Ishikawa (cell line): ENCODE results near the gene NUDT19.

ENCODE experiments used
- CEBPB ChIP-seq: IDR thresholded peaks from 2 replicates; pipeline ENCODE4 v1.6.1; 2012
- CREB1 ChIP-seq: IDR thresholded peaks from 2 replicates; pipeline ENCODE4 v1.6.1; 2012; ENCODE audit warnings: low read depth
- EGR1 ChIP-seq: IDR thresholded peaks from 2 replicates; pipeline ENCODE4 v1.6.1; 2012
- EP300 ChIP-seq: IDR thresholded peaks from 2 replicates; pipeline ENCODE4 v1.6.1; 2012; ENCODE audit warnings: borderline replicate concordance
- FOXM1 ChIP-seq: IDR thresholded peaks from 2 replicates; pipeline ENCODE4 v1.6.1; 2012; ENCODE audit warnings: low read depth, borderline replicate concordance
- NFIC ChIP-seq: IDR thresholded peaks from 2 replicates; pipeline ENCODE4 v1.6.1; 2012
- RAD21 ChIP-seq: IDR thresholded peaks from 2 replicates; pipeline ENCODE4 v1.6.1; 2012; ENCODE audit warnings: low read depth
- TAF1 ChIP-seq: IDR thresholded peaks from 2 replicates; pipeline ENCODE4 v1.6.1; 2012; ENCODE audit warnings: low read depth, mild to moderate bottlenecking
- TCF12 ChIP-seq: IDR thresholded peaks from 2 replicates; pipeline ENCODE4 v1.6.1; 2012; ENCODE audit warnings: low read depth
- YY1 ChIP-seq: IDR thresholded peaks from 2 replicates; pipeline ENCODE4 v1.6.1; 2012; ENCODE audit warnings: low read depth
- ZBTB7A ChIP-seq: IDR thresholded peaks from 2 replicates; pipeline ENCODE4 v1.6.1; 2012; ENCODE audit warnings: low read depth
- TF ChIP-seq, protein P1 (sequence below): IDR thresholded peaks from 2 replicates; pipeline ENCODE4 v1.6.1; 2012; ENCODE audit warnings: low read depth, mild to moderate bottlenecking
- TF ChIP-seq, protein P2 (sequence below): IDR thresholded peaks from 2 replicates; pipeline ENCODE4 v1.6.1; 2012
- TF ChIP-seq, protein P3 (sequence below): IDR thresholded peaks from 2 replicates; pipeline ENCODE4 v1.6.1; 2012

NUDT19 gene

DNA sequence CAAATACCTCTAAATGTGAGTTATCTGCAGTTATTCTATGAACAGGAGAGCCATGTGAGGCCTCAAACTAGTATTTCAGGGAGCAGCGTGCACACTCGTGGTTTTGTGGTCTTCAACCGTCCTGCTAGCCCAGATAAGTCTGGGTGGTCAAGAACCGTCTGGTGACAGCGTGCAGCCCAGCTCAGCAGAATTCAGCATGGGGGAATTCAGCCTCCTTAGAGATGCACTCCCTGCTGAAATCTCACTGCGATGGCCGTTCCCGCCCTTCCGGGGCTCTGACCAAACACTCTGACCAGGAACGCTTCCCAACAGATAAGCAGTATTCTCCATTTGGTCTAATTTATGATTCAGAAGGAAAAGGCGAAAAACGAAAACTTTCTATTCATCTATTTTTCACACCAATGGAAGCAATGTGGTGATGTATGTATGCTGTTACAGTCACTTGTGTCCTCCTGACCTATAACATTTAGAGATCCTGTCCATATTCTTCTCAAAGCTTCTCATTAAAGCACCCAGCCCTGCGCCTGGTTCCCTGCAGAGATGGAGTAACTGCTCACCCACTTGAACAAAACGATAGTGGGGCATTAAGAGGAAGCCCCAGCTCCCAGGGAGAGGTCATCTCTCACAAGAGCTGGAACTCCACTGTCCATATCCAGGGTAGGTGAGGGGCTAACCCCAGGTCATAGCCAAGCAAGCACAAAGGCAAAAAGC lies 19.6 kb upstream of the NUDT19 start:
- TF ChIP-seq EGR1 (no peak), CEBPB (no peak)

DNA sequence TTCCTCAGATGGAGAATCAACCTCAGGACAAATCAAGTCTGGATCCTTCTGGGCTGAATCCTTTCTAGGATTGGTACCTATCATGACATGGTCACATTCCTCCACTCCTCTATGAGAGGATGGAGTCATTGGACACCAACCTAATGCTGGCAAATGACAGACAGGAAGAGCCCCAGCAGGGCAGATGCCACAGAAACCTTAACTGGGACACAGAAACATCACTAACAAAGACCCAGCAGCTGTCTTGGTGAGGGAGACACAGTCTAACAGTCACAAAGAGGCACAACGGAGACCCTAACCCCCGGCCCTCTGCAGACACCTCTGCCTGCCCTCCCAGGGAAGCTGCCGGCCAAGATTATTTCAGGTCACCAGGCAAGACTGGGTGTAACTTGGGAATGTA lies 18.8 kb upstream of the NUDT19 start:
- TF ChIP-seq YY1, result no peak
- no peak for TF ChIP-seq RAD21
- TF ChIP-seq, protein P1, sequence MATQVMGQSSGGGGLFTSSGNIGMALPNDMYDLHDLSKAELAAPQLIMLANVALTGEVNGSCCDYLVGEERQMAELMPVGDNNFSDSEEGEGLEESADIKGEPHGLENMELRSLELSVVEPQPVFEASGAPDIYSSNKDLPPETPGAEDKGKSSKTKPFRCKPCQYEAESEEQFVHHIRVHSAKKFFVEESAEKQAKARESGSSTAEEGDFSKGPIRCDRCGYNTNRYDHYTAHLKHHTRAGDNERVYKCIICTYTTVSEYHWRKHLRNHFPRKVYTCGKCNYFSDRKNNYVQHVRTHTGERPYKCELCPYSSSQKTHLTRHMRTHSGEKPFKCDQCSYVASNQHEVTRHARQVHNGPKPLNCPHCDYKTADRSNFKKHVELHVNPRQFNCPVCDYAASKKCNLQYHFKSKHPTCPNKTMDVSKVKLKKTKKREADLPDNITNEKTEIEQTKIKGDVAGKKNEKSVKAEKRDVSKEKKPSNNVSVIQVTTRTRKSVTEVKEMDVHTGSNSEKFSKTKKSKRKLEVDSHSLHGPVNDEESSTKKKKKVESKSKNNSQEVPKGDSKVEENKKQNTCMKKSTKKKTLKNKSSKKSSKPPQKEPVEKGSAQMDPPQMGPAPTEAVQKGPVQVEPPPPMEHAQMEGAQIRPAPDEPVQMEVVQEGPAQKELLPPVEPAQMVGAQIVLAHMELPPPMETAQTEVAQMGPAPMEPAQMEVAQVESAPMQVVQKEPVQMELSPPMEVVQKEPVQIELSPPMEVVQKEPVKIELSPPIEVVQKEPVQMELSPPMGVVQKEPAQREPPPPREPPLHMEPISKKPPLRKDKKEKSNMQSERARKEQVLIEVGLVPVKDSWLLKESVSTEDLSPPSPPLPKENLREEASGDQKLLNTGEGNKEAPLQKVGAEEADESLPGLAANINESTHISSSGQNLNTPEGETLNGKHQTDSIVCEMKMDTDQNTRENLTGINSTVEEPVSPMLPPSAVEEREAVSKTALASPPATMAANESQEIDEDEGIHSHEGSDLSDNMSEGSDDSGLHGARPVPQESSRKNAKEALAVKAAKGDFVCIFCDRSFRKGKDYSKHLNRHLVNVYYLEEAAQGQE, result no peak
- TF ChIP-seq, protein P2, sequence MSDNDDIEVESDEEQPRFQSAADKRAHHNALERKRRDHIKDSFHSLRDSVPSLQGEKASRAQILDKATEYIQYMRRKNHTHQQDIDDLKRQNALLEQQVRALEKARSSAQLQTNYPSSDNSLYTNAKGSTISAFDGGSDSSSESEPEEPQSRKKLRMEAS, result no peak
- TF ChIP-seq NFIC, result no peak
- no peak for TF ChIP-seq EGR1
- TF ChIP-seq TAF1, result no peak
- TF ChIP-seq, protein P3, sequence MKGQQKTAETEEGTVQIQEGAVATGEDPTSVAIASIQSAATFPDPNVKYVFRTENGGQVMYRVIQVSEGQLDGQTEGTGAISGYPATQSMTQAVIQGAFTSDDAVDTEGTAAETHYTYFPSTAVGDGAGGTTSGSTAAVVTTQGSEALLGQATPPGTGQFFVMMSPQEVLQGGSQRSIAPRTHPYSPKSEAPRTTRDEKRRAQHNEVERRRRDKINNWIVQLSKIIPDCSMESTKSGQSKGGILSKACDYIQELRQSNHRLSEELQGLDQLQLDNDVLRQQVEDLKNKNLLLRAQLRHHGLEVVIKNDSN, result no peak
- no peak for TF ChIP-seq CEBPB
- no peak for TF ChIP-seq ZBTB7A
- no peak for TF ChIP-seq TCF12

DNA sequence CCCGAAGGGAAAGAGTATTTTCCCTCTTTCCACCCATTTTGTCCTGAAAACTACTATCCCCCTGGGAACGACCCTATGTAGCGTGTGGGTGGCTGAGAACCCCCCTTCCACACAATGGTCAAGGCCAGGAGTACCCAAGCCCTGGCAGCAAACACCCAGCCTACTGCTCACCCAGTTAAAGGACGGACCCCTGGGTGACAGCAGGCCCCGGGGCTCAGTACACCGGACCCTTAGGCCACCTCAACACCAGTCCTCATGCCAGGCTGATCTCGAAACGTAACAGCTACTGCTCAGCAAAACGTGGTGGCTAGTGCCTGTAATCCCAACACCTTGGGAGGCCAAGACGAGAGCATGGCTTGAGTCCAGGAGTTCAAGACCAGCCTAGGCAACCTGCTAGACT lies 18.0 kb upstream of the NUDT19 start:
- TF ChIP-seq NFIC (no peak), FOXM1 (no peak), ZBTB7A (no peak), CREB1 (no peak), CEBPB (no peak), TAF1 (no peak), YY1 (no peak), TCF12 (no peak), EP300 (no peak)
- TF ChIP-seq, protein P1, result no peak
- TF ChIP-seq, protein P3, result no peak

DNA sequence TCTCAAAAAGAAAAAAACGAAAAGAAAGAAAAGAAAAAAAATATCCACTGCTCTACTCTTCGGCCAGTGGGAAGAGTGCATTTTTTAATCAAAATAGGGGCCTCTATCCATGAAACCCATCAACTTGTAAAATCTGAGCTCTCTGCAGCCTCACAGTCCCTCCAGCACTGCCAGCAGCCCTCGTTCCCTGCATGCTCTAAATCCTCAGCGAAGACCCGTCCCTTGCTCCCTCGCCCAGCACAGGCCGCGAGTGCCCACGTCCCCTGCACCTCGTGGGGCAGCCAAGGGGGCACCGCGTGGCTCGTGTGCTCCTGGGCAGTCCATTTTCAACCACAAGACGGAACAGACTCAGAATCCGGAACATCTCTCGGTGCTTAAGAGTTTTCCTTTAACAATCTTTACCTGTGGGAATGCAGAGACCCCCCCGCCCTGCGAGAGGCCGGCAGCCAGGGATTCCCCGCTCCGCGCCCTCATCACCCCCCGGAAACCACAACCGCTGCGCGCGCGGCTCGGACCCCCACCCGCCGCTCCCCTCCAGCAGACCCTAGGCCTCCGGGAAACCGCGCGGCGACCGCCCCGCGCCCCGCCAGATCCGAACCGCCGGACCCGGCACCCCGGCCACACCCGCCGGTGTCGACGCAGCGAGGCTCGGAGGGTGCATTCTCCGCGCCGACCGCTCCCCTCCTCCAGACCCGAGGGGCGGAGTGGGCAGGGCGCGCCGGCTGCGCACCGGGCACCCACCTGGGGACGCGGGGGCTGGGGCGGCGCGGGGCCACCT lies 17.3 kb upstream of the NUDT19 start:
- no peak for TF ChIP-seq FOXM1
- no peak for TF ChIP-seq RAD21
- TF ChIP-seq, protein P2, result peak; percentile 38

DNA sequence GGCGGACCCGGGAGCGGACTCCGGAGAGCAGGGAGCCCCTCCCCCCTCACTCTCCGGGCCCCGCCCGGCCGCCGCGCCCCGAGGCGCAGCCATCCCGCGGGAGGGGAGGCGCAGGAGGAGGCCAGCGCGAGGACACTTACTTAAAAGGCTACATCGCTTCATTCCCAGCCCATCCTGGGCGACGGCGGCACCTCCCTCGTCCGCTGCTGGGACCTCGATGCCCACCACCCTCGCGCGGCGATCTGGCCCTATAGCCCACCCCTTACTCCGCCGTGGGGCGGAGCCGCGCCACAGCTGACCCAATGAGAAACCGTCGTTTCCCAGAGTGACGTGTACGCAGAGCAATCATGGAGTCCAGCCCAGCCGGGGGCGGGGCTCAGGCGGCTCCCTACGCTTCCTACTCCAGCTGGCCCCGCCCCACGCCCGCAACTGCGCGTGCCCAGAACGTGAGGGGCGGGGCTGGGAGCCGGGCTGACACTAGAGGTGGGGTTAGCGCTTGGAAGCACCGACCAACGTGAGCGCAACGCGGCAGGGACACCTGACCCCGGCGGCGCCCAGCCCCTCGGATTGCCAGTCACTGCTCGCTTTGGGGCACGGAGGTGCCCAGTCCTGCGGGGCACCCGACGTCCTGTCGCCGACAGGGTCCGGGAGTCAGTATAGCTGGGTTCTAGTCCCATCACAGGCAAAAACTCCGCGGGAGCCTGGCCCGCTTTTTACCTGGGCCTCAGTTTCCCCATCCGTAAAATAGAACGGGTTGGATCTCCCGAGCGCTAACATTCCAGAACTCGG lies 16.5 kb upstream of the NUDT19 start, which contains the start of gene ANKRD27:
Gene ANKRD27 (minus strand): TSS at position 250 of the 789 bp plus-strand sequence. CDS start 16,165 bp downstream, outside the sequence.
- TF ChIP-seq CEBPB (no peak), EGR1 (no peak), EP300 (peak; percentile 6; the same call in 1 of the 2 replicates), CREB1 (peak; percentile 44), TAF1 (peak; percentile 52; the same call in 1 of the 2 replicates)
- TF ChIP-seq, protein P2, result peak; percentile 78
